ENCODE data around the gene NCAM1.

Gene NCAM1

DNA sequence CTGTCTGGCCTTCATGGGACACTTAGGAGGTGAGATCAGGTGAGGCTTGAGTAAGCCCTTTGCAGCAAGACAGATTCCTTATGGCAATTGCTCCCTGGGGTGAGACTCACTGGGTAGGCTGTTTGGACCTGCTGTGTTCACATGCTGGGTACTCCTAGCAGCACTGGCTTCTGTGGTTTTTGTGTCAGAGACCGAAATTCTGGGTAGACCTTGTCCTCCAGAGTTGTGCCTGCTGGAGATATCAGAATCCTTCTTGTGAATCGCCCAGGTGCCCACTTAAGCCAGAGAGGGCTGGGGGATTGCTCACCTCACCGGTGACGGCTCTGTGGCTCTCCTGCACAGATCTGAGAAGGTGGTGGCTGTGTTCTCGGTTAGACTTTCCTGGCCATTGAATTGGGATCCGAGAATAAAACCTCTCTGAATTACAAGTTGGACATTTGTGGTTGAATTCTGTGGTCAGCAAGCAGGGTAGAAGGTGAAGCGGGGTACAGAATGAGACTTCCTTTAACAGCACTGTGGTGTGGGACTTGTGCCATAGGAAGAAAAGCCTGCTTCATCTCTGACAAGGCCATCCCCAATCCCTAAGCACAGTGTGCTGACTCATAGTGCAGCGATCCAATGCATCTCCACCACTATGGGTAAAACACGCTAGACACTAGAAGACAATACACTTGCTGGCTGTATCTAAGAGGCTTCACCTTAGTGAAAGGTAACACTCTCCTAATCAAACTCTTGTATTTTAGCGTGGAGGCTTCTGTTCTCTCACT, 300.7 kb downstream of the NCAM1 start:
- no peak for DNase-seq

DNA sequence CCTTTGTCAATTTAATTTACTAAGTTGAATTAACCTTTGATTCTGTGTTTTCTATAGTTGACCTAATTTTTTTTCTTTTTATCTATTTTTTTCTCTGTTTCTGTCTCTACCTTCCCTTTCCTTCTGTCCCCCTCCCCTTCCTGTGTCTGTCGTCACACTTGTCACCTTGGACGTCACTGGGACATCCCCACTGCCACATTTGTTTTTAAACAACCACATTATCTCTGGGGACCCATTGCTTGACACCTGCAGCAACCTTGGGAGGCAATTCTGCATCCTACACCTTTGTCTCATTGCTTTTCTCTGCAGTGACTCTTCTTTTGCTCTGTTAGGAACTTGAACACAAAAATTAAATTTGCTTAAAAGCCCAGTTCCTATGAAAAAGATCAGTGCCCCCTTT, 301.4 kb downstream of the NCAM1 start:
- DNase-seq: no peak

DNA sequence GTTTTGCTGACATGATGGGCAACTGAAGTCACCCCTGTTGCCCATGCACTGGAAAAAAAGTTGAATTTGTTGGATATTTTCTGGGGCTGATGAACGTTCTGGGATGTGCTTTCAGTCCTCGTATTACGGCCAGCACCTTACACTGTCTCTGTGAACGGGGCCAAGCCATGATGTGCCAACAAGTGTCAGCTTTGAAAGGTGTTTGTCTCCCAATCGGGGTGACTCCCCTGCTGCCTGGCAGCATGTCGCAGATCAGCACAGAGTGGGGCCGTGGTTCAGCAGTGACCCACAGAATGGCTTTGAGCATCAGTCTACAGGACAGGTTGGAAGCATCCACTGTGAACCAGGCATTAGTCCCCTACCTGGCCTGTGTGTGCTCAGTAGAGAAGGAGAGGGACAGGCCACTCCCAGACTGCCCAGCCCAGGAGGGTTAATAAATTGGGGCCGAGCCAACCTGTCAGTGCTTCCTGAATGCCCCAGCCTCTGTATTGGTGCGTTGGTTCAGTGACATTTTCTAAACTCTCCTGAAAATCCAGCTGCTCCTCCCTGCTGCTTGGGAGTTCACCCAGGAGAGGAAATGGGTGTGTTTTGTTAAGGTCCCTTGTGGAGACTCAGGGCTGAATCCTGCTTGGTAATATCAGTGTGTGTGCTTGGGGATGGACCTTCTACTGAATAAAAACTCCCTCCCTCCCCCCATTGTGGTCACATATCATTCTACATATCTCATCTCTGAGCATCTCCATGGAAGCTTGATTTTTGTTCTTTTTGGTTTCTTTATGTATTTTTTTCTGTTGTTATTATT, 302.4 kb downstream of the NCAM1 start:
- DNase-seq: no peak

DNA sequence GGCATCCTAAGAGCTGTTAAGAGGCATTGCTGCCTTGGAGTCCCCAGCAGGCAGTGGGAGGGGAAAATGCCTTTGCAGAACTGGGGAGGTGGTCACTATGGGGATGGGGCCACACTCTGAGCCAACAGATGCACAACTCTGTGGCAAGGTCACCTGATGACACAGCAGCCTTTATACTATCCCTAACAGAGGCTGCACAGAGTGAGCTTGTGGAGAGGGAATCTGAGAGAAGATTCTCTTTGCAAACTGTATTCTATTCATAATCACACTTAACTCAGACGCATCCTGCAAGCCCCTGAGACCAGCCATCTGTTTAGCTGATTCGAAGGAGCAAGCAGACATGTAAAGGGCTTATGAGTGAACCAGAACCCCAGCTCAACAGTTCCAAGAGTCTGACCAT, 304.1 kb downstream of the NCAM1 start:
- no peak for DNase-seq

DNA sequence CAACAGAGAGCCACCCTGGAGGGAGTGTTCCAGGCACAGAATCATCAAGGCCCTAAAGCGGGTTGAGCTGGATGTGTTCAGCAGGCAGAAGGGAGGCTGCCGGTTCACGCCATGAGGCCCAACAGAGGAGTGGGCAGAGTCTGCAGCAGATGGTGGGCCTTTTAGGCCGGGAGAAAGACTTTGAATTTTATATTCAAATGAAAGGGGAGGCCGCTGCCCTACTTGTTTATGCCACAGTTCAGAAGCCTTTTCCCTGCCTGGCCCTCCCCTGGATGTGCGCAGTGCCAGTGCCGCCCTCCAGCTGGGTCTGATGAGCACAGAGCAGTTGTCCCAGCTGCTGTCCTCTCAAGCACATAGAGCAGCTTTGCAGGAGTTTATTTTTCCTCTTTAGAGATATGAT, 306.3 kb downstream of the NCAM1 start:
- DNase-seq: no peak

DNA sequence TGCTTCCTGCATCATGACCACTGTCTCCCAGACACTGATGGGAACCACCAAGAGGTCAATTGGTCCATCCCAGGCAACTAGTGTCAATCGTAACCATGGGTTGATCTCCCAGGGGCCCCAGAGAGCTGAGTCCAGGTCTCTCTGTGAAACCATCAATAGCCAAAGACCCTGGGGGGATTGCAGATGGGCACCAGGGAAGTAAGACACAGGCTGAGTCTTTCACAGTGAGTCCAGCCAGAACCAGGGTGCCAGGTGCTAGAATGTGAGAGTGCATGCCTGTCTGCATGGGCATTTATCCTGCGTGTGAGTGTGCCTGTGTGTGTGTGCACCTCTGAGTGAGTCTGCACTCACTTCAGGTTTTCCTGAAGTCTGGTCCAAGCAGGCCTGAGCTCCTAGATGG, 307.9 kb downstream of the NCAM1 start:
- no peak for DNase-seq

DNA sequence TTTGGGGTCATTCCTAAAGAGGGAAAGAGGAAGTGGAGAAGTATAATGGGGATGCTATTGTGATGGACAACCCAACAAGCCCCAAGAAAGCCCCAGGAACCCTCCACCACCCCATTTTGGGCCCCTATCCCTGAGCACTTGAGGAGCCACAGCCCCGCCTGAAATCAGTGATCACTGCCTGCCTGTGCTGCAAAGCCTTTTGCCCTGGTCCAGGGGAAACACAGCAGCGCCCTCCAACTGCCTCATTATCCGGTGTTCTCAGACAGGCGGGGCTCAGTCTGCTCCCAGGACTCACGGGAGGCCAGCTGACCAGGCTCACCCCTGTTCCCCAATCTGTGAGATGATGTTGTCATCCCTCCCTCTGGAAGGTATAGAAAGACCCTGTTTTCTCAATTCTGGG, 308.4 kb downstream of the NCAM1 start:
- DNase-seq: no peak

DNA sequence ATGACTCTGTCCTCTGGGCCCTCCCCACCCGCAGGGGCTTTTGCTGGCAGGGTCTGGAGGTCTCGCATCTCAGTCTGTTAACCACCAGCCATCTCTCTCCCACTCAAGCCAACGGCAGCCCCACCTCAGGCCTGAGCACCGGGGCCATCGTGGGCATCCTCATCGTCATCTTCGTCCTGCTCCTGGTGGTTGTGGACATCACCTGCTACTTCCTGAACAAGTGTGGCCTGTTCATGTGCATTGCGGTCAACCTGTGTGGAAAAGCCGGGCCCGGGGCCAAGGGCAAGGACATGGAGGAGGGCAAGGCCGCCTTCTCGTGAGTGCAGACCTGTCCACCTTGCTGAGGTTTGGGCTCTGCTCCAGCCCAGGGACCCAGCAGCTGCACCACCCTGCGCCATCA, 308.9 kb downstream of the NCAM1 start:
- DNase-seq: no peak

DNA sequence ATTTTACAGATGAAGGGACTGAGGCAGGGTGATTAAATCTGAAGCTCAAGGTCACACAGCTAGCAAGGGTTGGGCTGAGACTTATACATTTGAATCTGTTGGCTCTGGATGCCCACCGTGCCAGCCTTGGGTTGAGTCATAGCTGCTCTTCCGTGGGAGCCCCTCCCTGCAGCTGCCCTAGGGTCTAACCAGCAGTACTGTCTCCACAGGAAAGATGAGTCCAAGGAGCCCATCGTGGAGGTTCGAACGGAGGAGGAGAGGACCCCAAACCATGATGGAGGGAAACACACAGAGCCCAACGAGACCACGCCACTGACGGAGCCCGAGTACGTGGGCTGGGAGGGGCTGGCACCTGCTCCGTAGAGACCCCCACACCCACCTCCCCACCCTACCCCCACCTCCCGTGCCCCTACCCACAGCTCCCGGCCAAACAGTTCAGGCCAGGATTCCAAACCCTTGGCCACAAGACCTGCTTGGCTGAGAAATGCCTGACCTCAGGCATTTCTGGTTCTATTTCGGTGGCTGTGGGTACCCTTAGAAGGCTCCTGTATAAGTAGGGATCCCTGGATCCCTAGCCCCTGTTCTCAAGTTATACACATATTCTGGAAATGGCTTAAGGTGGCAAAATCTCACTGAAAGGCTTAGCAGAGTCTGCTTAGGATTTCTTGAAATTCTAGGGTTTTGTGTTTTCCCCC, 310.5 kb downstream of the NCAM1 start:
- DNase-seq: no peak

DNA sequence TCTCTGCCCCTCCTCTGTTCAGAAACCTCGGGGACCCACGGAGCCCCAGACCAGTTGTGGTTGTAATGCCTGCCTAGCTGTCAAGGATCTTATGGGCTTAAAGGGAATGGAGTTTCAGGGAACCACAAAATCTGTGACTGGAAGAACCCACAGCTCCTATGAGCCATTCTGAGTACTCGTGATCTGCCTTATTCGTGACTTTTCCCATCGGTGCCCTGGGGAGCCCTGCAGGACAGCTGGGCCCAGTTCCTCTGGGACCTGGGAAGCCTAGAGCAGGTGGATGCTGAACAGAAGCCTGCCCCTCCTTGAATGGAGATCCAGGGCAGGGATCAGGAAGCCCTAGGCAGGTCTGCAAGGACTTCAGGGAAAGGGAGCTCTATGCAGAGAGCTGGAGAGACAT, 311.1 kb downstream of the NCAM1 start:
- DNase-seq: no peak

DNA sequence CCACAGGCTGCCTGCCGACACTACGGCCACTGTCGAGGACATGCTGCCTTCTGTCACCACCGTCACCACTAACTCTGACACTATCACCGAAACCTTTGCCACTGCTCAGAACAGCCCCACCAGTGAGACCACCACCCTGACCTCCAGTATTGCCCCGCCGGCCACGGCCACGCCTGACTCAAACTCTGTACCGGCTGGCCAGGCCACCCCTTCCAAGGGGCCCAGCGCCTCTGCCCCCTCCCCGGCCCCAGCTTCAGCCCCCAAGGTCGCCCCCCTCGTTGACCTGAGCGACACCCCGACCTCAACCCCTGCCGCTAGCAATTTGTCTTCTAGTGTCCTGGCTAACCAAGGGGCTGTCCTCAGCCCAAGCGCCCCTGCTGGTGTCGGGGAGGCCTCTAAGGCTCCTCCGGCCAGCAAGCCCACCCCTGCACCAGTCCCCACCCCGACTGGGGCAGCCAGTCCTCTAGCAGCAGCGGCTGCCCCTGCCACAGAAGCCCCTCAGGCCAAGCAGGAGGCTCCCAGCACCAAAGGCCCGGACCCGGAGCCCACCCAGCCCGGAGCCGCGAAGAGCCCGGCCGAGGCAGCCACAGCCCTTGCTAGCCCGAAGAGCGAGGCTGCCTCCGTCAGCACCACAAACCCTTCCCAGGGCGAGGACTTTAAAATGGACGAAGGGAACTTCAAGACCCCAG, 311.9 kb downstream of the NCAM1 start:
- no peak for DNase-seq

DNA sequence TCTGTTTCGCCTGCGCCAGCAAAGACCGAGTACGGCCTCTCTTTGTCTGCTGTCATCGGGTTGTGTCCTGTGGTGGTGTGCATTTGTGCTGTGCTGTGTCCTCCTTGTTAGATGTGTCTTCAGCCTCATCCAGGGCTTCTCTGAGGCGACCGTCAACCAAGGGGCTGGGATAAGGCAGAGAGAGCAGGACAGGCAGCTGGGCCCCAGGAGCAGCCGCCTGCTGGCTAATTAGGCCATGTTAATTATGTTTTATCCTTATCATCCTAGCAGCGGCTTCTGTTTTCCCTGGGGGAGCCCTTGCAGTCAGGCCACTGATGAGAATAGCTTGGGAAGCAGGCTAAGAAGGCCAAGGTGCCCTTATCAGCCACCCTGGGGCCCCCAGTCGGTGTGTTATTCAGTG, 312.5 kb downstream of the NCAM1 start:
- no peak for DNase-seq

DNA sequence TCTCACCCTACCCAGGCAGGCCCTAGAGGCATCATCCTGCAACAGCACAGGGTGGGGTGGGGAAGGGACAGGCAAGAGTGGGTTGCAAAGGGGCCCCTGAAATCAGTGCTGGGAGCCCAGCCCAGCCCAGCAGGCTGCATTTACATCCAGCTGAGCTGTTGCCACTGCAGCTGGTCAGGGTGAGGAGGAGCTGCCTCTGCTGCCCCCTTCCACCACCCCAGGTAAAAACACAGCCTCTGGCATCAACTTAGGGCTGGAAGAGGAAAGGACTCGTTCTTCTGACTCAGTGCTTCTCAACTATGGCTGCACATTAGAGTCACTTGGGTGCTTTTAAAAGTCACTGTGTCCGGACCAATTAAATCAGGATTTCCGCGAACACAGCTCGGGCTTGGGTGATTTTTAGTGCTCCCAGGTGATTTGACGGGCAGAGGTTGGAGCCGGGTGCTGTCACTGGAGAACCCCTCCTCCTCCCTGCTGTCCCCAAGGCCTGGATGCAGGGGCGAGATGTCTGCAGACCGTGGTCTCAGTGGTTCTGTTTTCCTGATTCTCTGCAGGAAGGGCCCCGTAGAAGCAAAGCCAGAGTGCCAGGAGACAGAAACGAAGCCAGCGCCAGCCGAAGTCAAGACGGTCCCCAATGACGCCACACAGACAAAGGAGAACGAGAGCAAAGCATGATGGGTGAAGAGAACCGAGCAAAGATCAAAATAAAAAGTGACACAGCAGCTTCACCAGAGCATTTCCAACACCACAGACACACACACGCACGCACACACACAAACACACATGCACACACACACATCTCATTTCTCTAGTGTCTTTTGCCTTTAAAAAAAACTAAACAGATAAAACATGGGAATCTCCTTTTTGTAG, 313.7 kb downstream of the NCAM1 start:
- no peak for DNase-seq

DNA sequence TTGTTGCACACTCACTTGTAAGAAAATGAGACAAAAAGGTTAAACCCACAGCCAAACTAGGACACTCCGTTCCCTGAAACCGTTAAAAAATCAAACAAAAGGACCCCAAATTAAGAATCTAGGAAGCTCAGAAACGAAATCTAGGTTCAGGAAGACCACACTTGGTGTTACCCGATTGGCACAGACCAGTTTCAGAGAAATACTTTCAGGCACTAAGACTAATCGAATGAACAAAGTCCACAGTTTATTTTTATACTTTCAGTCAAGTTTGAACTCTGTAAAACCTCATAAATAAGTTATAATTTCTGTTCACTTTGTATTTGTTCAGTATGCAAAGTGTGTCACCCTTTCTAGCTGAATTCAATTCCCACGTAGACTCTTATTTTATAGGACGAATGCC, 314.4 kb downstream of the NCAM1 start:
- DNase-seq: no peak

DNA sequence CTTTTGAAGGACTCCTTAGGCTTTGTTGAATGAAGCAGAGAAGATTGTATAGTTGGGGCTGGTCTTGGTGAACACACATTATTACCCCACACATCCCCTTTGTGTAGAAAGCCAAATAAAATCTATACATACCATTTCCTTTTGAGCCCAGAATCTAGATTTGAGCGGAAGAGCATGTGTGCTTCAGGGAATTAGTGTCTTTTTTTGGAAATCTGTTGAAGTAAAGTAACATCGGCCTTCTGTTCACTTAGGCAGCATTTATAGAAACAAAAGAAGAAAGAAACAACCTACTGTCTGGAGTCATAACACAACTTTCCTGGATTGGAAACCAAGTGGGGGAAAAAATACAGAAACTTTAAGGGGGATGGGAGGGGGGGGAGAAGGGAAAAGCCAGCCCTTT, 315.2 kb downstream of the NCAM1 start:
- DNase-seq: no peak

DNA sequence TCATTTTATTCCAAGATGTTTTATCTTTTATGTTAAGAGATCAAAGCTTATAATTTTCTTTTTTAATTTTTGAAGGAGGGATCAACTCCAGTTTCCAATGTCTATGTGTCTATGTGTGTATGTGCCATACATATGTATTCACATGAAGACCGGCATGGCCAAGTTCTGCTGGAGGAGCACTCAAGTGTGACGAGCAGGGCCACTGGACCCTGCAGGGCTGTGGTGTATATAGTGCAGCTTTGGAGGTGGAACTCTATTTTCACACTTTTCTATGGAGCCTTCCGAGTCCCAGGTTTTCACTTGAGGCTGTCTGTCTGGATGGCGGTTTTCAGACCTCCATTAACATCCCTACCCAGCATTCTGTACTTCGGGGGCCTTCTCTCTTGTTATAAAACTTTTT, 316.7 kb downstream of the NCAM1 start:
- no peak for DNase-seq

DNA sequence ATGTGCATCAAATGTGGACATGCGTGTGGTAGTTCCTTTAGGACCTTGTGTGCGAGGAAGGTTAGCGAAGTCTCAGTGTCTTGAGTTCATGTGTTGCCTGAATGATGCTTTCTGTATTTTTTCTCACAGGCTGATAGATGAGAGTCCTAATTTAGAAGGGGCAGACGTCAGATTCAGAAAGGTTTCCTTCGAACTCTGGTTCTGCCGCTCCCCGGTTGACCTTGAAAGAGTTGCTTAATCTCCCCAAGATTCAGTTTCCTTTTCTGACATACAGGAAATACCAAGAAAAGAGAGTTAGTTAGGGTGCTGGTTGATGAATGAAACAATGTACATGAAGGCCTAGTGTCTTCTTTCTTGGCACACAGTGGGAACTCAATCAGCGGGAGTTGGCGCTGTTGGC, 317.3 kb downstream of the NCAM1 start:
- no peak for DNase-seq

DNA sequence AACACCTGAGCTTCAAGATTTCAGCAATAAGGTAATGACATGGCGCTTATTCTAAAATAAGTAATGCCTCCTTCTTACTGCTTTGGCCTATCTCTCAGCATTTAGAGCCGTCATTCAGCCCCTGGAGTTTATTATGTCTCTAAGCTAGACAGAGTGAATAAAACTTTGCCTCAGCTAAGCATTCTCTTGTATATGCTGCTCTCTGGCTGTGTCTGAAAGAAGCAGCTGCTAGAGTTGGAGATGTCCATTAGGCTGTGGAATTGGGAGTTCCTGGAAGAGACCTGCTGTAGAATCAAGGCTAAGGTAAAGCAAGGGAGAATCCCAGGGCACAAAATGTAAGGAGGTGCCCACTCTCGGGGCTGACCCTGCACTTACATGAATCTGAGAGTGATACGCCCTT, 317.7 kb downstream of the NCAM1 start:
- no peak for DNase-seq

DNA sequence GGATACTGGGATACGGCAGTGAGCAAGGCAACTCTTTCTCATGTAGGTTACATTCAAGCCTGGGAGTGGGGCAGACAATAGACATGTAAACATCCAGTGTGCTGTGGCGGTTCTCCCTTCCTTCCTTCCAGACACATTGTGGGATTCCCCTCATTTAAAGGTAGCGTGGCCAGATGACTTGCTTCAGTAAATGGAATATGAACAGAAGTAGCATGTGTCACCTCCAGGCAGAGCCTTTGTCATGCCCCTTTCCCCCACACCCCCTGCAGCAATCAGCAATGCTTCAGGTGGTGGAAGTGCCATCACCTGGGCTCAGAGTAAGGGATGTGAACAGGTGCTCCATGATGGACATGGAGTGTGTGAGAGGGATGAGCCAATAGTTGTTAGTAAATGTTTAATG, 318.4 kb downstream of the NCAM1 start:
- no peak for DNase-seq

DNA sequence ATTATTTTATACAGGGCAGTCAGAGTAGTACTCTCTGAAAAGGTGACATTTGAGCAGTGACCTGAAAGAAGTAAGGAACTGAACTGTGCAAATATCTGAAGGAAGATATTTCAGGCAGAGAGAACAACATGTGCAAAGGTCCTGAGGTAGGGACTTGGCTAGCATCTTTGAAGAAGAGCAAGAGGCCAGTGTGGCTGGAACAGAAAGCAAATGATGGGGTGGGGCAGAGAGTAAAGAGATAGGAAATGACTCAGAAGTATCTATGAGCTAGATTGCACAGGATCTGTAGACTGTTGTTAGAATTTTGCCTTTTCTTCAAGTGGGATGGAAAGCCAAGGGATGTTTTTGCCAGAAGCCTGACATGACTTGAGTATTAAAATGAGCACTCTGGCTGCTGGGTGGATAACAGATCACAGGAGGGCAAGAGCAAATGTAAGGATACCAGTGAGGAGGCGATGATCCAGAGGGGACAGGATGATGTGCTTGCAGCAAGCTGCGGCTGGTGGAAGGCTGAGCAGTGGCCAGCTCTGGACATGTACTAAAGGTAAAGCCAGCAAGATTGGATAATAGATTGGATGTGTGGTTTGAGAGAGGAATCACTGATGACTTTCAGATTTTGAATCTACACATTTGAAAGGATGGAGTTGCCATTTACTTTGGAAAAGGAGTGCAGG, 320.0 kb downstream of the NCAM1 start:
- DNase-seq: no peak

DNA sequence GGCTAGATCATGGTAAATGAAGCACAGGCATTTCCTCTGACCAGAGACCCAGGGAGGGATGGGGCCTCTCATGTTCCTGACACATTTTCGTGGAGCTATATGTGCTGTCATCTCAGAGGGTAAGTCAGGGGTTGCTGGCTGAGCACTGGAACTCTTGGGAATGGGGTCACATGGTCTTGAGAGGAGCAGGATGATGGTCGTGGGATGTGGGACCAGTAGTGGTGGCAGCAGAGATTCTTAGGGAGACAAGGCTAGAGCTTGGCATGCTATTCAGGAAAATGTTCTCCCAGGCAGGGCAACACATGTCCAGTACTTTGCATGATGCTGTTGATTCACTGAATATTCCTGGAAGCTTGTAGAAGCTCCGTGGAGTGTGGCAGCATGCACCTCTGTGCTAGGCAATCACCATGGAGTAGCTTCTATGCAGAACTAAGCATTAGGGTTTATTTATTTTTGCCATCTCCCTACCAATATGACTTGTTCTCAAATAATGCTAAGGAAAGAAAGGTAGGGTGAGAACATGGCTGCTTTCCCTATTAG, 321.7 kb downstream of the NCAM1 start:
- no peak for DNase-seq

DNA sequence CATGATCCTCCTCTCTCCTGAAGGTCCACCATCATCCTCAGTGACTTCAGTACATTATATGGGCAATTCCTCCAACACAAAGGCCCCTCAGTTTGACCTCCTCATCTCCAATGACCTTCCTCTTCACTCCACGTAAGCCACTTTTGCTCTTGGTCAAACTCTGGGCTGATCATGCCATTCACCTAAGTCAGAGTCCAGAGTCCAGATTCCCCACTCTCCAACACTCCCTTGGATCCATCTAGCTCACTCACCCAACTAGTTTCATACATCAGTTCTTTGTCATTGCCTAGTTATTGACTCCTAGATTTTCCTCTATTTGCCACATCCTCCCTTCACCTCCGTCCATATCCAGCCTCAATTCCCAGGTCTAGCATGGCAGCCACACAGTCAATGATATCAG, 322.7 kb downstream of the NCAM1 start:
- no peak for DNase-seq

Measured in amniotic stem cell (primary cell).